Measurements from ENCODE around the gene IP6K3.
A peak's percentile ranks its signal among the peaks of the same experiment; 100 is the strongest.

IP6K3 gene

GRCh38 chr6:33720998-33721397 is 25.7 kb downstream of the IP6K3 start:
- no peak for DNase-seq

GRCh38 chr6:33719326-33719987 is 27.2 kb downstream of the IP6K3 start:
- DNase-seq, result no peak

- DNase-seq, result no peak
Observed at GRCh38 chr6:33718713-33719112, 28.0 kb downstream of the IP6K3 start.

- DNase-seq, result no peak
Observed at GRCh38 chr6:33717934-33718455, 28.7 kb downstream of the IP6K3 start.

- no peak for DNase-seq
Observed at GRCh38 chr6:33716890-33717632, 29.6 kb downstream of the IP6K3 start.

GRCh38 chr6:33716379-33716778 is 30.3 kb downstream of the IP6K3 start:
- no peak for DNase-seq

GRCh38 chr6:33714385-33715040 is 32.2 kb downstream of the IP6K3 start:
- no peak for DNase-seq

- no peak for DNase-seq
Observed at GRCh38 chr6:33713786-33714185, 32.9 kb downstream of the IP6K3 start.

- no peak for DNase-seq
Observed at GRCh38 chr6:33712914-33713313, 33.8 kb downstream of the IP6K3 start.

GRCh38 chr6:33711140-33712129 is 35.3 kb downstream of the IP6K3 start, which contains the start of gene UQCC2:
TSS of gene UQCC2 (minus strand) at chr6:33711700. CDS start at chr6:33711686, 14 bp downstream.
- peak; percentile 96 for DNase-seq

- DNase-seq, result no peak
Observed at GRCh38 chr6:33710296-33711121, 36.2 kb downstream of the IP6K3 start.

- DNase-seq, result no peak
Observed at GRCh38 chr6:33709605-33710295, 37.0 kb downstream of the IP6K3 start.

- DNase-seq, result no peak
Observed at GRCh38 chr6:33708516-33709204, 38.0 kb downstream of the IP6K3 start.

- no peak for DNase-seq
Observed at GRCh38 chr6:33707771-33708170, 38.9 kb downstream of the IP6K3 start.

- DNase-seq, result no peak
Observed at GRCh38 chr6:33705955-33706725, 40.6 kb downstream of the IP6K3 start.

GRCh38 chr6:33705268-33705885 is 41.3 kb downstream of the IP6K3 start:
- DNase-seq, result no peak

- DNase-seq, result no peak
Observed at GRCh38 chr6:33704215-33705066, 42.3 kb downstream of the IP6K3 start.
